ENCODE measurements around the gene ITFG1.
"Not testable (repeated sequence)": the region's sequence is repeated elsewhere in the genome, so short reads cannot be mapped to it uniquely, and the experiment has no call there.

Gene ITFG1

GRCh38 chr16:47143677-47144558 is 316.9 kb downstream of the ITFG1 start, which contains the start of gene NETO2:
Gene NETO2 (minus strand): TSS chr16:47143945. CDS start chr16:47143612, 333 bp downstream.
- DNase-seq = peak; percentile 20

- peak; percentile 23 for DNase-seq
Measured at GRCh38 chr16:47142821-47143676, 317.8 kb downstream of the ITFG1 start.

- peak; percentile 3 for DNase-seq
Measured at GRCh38 chr16:47142486-47142820, 318.4 kb downstream of the ITFG1 start.

GRCh38 chr16:47141773-47142485 is 318.9 kb downstream of the ITFG1 start:
- DNase-seq = peak; percentile 75

GRCh38 chr16:47140686-47141085 is 320.2 kb downstream of the ITFG1 start:
- DNase-seq = no peak

- no peak for DNase-seq
Measured at GRCh38 chr16:47139561-47140185, 321.2 kb downstream of the ITFG1 start.

- DNase-seq = not testable (repeated sequence)
Measured at GRCh38 chr16:47137925-47138324, 322.9 kb downstream of the ITFG1 start.

- DNase-seq = no peak
Measured at GRCh38 chr16:47136099-47136842, 324.6 kb downstream of the ITFG1 start.

- no peak for DNase-seq
Measured at GRCh38 chr16:47134550-47134949, 326.3 kb downstream of the ITFG1 start.

GRCh38 chr16:47132308-47132707 is 328.6 kb downstream of the ITFG1 start:
- DNase-seq = peak; percentile 15

- no peak for DNase-seq
Measured at GRCh38 chr16:47129755-47130435, 331.0 kb downstream of the ITFG1 start.

GRCh38 chr16:47127541-47127940 is 333.3 kb downstream of the ITFG1 start:
- no peak for DNase-seq

GRCh38 chr16:47125757-47126156 is 335.1 kb downstream of the ITFG1 start:
- DNase-seq = no peak

- no peak for DNase-seq
Measured at GRCh38 chr16:47113130-47113529, 347.7 kb downstream of the ITFG1 start.

- no peak for DNase-seq
Measured at GRCh38 chr16:47110939-47111338, 349.9 kb downstream of the ITFG1 start.

- DNase-seq = no peak
Measured at GRCh38 chr16:47109361-47109760, 351.5 kb downstream of the ITFG1 start.
